ENCODE data around the gene KLHL26.
A peak's percentile ranks its signal among the peaks of the same experiment; 100 is the strongest.

The KLHL26 gene

DNA sequence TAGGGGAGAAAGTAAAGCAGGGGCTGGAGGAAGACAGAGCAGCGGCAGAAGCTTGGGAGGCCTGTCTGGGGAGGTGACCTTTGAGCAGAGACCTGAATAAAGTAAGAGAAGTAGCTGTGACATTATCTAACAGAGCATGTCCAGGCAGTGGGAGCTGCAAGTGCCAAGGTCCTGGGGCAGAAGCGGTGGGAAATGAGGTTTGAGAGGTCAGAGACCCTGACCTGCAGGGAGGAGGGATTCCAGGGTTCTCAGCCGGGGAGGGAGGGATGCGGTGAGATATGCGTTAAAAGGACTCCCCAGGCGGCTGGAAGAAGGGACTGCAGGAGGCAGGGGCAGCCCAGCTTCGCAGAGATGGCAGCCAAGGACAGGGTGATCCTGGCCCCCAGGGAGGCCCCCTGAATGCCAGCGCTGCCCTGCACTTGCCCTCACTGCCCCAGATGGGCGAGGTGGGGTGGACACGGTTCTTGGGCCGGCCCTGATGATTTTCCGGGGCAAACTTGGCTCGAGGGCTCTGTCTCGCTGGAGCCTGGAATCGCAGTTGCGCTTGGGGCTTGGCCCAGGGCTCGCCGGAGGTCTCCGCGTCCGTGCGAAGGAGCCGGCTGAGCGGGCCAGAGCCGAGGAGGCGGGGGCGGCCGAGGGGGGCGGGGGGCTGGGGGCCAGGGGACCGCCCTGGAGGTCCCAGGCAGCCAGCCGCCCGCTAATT lies 33.4 kb upstream of the KLHL26 start:
- peak; percentile 56 for DNase-seq

DNA sequence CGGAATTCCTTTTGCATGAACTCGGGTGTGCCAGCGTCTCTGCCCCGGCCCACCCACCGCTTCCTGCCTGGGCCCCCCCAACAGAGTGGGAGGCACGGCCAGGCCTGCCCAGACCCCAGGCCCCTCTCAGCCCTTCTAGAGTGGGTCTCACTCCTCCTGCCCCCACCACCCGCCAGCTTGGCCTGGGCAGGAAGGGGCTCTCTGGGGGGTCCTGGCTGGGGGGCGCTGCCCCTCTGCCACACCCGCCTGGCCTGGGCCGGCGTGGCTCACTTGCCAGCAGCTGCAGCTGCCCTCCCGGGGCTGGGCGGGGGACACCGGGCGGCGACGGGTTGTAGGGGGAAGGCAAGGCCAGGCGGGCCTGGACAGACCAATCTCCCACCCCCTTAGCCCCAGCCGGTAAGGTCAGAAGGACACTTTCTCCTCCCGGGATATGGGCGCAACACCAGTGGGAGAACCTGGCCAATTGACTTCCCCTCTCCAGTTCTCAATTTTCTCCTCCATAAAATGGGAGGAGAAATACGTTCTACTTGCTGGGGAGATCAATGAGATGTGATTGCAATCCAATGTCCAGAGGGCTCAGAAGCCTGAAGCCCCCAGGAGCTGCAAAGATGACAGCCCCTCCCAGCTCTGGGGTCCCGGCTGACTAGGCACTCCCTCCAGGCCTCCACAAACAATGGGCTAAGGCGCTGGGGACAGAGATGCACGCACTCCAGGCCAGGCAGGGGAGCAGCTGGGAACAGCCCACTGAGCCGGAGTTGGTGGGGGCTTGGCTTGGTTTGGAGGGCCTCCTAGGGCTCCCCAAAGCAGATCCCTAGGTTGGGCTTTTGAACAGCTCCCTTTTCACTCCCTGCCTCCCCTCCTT lies 32.6 kb upstream of the KLHL26 start:
- DNase-seq: no peak

GRCh38 chr19:18604820-18605159 lies 32.0 kb upstream of the KLHL26 start:
- DNase-seq: no peak

DNA sequence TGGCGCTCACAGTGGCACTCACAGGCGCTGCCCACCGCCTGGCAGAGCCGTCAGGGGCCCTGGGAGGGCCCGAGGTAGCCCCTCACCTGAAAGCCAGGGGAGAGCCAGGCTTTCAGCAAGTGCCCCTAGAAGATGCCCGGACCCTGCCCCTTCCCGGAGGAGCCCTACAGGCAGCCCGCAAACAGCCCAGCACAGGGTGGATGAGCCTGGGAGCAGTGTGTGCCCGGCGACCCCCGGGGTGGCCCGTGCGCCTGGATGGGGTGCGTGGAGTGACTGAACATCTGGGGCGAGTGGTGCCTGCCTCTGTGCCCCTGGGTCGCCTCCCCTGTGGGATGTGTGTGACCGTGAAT lies 31.7 kb upstream of the KLHL26 start:
- no peak for DNase-seq

DNA sequence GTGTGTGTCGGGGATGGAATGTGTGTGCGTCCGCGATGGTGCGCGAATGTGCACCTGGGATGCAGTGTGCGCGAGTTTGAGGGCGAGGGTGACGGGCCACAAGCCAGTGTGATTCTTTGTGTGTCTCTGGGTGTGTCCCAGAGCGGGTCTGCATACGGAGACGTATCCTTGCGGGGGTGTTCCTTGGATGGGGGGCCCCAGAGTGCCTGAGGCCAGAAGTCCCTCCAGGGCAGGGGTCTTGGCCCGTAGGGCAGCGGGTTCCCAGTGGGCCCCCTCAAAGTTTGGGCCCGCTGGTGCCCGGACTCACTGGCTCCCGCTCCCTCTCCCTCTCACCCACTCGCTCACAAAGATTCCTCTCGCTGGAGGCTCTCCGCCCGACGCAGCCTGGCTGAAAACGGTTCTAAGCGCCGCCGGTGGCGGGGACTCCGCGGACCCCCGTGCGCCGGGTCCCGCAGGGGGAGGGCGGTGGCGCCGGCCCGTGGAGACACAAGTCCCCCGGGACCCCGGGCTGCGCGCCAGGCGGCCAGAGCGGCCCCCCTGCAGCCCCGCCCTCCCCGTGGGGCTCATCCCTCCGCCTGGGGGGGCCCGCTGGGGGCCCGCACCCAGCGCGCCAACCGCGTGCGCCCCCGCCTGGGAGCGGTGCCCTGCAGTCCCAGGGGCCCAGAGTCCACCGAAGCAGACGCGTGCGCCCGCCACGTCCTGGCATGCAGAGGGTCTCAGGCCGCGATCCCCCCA lies 31.1 kb upstream of the KLHL26 start:
- DNase-seq: no peak

GRCh38 chr19:18606281-18607225 lies 30.3 kb upstream of the KLHL26 start, which contains the start of gene CRLF1:
TSS of gene CRLF1 (minus strand) at chr19:18606799. CDS start at chr19:18606656, 143 bp downstream.
- DNase-seq: peak; percentile 52

- peak; percentile 43 for DNase-seq
Measured at GRCh38 chr19:18607226-18608101, 29.4 kb upstream of the KLHL26 start.

GRCh38 chr19:18608102-18608804 lies 28.6 kb upstream of the KLHL26 start:
- no peak for DNase-seq

GRCh38 chr19:18608805-18609716 lies 27.8 kb upstream of the KLHL26 start:
- no peak for DNase-seq

GRCh38 chr19:18609717-18610051 lies 27.1 kb upstream of the KLHL26 start:
- DNase-seq: no peak

DNA sequence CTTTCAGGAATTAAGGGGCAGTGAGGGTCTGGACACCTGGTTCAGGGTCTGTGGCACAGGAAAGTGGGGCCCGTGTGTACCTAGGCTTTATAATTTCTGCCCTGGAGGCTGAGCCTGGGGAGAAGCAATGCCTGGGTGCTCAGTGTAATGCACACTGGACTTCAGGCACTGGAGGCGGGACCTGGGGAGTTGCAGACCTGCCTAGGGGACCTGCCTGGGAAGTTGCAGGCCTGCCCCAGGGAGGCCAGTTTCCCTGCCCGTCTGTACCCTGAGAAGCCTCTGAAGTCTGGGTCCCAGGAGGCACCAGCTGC lies 26.6 kb upstream of the KLHL26 start:
- no peak for DNase-seq

GRCh38 chr19:18610556-18611326 lies 26.1 kb upstream of the KLHL26 start:
- DNase-seq: no peak

- DNase-seq: no peak
Measured at GRCh38 chr19:18611327-18612050, 25.3 kb upstream of the KLHL26 start.

DNA sequence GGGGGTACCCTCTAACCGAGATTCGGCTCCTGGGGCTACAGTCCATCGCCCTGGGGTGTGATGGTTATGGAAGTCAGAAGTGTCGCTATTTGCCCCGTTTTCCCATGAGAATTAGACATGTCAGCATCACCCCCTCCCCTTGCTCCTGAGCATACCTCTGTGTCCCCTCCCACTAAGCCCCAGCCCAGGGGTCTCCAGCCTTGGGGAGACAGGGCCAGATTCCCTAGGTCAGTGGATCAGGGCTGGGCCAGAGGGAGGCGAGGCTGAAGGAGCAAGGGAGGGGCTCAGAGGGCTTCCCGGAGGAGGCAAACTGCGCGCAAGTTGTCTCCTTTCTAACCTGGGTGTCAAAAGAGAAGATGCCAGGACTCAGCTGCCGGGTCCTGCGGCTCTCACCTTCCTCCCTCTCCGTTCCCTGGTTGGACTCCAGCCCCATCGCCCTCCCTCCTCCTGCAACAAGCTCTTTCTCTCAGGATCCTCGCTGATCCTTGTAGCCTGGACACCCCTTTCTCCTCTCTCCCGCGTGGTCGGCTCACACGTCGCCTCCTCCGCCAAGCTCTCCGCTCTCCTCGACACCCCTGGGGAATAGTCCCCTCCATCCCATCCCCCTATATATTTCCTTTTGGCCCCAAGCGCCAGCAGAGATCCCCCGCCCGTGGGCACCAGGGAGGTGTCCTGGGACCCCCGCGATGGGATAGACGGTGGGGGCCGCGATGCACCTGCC lies 24.6 kb upstream of the KLHL26 start:
- DNase-seq: no peak

GRCh38 chr19:18612772-18613588 lies 23.8 kb upstream of the KLHL26 start, which contains the start of gene TMEM59L:
TSS of gene TMEM59L (plus strand) at chr19:18612870. CDS start at chr19:18612959, 89 bp downstream.
- peak; percentile 36 for DNase-seq

DNA sequence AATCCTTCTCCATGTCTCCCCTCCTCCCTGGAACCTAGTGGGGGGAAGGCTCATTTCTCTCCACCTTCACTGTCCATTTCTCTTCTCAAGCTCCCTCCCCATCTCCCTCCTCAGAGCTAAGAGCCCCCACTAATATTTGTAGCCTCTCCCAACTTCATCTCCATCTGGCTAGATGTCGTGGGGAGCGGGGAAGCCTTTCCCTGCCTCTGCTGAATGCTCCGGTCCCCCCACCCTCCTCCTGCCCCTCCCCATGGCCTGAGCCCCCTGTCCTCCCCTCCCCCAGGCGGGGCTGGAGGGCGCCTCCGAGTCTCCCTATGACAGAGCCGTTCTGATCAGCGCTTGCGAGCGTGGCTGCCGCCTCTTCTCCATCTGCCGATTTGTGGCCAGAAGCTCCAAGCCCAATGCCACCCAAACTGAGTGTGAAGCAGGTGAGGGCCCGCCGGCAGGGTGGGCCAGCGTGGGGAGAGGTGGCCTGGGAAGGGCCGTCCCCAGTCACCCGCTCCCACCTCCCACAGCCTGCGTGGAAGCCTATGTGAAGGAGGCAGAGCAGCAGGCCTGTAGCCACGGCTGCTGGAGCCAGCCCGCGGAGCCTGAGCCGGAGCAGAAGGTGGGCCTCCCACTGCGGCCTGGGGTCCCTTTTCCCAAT lies 23.1 kb upstream of the KLHL26 start:
- no peak for DNase-seq

All from NCI-H146 (cell line).